Peyer's patch (tissue), 4 donors: ENCODE results near the gene ERVK3-1. TPM values are rescaled to one million over a fixed set of nuclear protein-coding genes. Genes with fewer than 3 reads are reported as not detected.

ENCODE experiments used
- DNase-seq, 3 donors: peaks; one replicate each; pipeline ENCODE4 v3.0.0-alpha.2; 2017 to 2019
- H3K27ac ChIP-seq, 4 donors: fragments of 200-600 bp; sonication (generic); one replicate each; pipeline ENCODE4 v1.5.1; 2016 to 2019
- H3K27me3 ChIP-seq, 2 donors: fragments of 200-600 bp; sonication (generic); one replicate each; pipeline ENCODE4 v1.5.1; 2019
- H3K36me3 ChIP-seq, 3 donors: fragments of 200-600 bp; sonication (generic); one replicate each; pipeline ENCODE4 v1.5.1; 2016 to 2019
- H3K4me1 ChIP-seq, 4 donors: fragments of 200-600 bp; sonication (generic); one replicate each; pipeline ENCODE4 v1.5.1; 2016 to 2019
- H3K4me3 ChIP-seq, 4 donors: fragments of 200-600 bp; sonication (generic); 1 replicate in 3 of 4; 2 replicates in 1 of 4; pipeline ENCODE4 v1.5.1; 2016 to 2019; ENCODE audit warnings: mild to moderate bottlenecking in 1 of 4
- H3K9me3 ChIP-seq, 4 donors: fragments of 200-600 bp; sonication (generic); one replicate each; pipeline ENCODE4 v1.5.1; 2016 to 2019; ENCODE audit warnings: mild to moderate bottlenecking in 1 of 4
- POLR2A ChIP-seq, 2 donors: fragments of 450-650 bp; IDR thresholded peaks; one replicate each; pipeline ENCODE4 v1.5.1; 2017; ENCODE audit warnings: antibody characterized with exemption in 2 of 2, mild to moderate bottlenecking in 2 of 2, moderate library complexity in 2 of 2
- total RNA-seq, 4 donors: library from RNA; depleted of rRNA; stranded (reverse); fragments of >200 nt; gene quantifications; one replicate each; pipeline ENCODE4 v1.1.0, GENCODE V29; 2016
- TF ChIP-seq, protein P1 (sequence below), 6 experiments: fragments of 450-650 bp in 4 of 6; fragments of 200-600 bp in 2 of 6; sonication (generic) in 1 of 6; IDR thresholded peaks; one replicate each; pipeline ENCODE4 v1.5.1; 2017 to 2019; ENCODE audit warnings: antibody characterized with exemption in 6 of 6, mild to moderate bottlenecking in 3 of 6, moderate library complexity in 1 of 6

Gene ERVK3-1
- total RNA-seq, 4 donors from 2014 or later: 41.3 to 54.2 (median 47.2) TPM

GRCh38 chr19:58354478-58355030 lies 49.4 kb downstream of the ERVK3-1 start:
- DNase-seq: no peak
- Histone ChIP-seq H3K4me1 (peaks cover 0 to 25% (median 13%) of the 10 kb centered on the region in 4 donors), H3K36me3 (no peaks in the 10 kb centered on the region), H3K27me3 (no peaks in the 10 kb centered on the region), H3K27ac (no peak overlapping the region), H3K4me3 (no peak overlapping the region), H3K9me3 (no peaks in the 10 kb centered on the region)
- no peak for TF ChIP-seq POLR2A (IDR thresholded peaks at IDR 0.05)
- TF ChIP-seq, protein P1, sequence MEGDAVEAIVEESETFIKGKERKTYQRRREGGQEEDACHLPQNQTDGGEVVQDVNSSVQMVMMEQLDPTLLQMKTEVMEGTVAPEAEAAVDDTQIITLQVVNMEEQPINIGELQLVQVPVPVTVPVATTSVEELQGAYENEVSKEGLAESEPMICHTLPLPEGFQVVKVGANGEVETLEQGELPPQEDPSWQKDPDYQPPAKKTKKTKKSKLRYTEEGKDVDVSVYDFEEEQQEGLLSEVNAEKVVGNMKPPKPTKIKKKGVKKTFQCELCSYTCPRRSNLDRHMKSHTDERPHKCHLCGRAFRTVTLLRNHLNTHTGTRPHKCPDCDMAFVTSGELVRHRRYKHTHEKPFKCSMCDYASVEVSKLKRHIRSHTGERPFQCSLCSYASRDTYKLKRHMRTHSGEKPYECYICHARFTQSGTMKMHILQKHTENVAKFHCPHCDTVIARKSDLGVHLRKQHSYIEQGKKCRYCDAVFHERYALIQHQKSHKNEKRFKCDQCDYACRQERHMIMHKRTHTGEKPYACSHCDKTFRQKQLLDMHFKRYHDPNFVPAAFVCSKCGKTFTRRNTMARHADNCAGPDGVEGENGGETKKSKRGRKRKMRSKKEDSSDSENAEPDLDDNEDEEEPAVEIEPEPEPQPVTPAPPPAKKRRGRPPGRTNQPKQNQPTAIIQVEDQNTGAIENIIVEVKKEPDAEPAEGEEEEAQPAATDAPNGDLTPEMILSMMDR (IDR thresholded peaks at IDR 0.05): no peak

GRCh38 chr19:58355215-58355796 lies 50.1 kb downstream of the ERVK3-1 start:
- no peaks in the 10 kb centered on the region for H3K27me3 ChIP-seq

DNA sequence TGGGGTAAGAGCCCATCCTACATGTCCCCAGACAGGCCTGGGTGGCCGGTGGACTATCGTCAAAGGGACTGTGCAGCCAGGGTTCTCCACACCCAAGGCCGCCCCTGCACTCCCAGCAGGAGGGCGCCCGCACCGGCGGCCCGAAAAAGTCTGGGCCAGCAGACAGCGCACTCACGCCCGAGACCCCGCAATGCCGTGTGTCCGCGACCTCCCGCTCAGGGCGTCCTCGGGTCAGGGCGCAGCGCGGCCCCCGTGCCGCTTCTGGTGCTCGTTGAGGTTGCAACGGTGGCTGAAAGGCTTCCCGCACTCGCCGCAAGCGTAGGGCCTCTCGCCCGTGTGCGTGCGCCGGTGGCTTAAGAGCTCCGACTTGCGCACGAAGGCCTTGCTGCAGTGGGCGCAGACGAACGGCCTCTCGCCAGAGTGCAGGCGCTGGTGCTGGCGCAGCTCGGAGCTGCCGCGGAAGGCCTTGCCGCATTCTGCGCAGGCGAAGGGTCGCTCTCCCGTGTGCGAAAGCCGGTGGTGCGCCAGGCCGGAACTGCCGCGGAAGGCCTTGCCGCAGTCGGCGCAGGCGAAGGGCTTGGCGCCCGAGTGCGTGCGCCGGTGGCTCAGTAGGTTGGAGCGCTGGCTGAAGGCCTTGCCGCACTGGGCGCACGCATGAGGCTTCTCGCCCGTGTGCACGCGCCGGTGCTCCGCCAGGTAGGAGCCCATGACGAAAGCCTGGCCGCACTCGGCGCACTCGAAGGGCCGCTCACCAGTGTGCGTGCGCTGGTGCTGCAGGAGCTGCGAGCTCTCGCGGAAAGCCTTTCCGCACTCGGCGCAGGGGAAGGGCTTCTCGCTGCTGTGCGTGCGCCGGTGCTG lies 51.0 kb downstream of the ERVK3-1 start:
- H3K27me3 ChIP-seq: no peaks in the 10 kb centered on the region
- H3K27ac ChIP-seq: no peak overlapping the region

More at GRCh38 chr19:58355215-58355796, 50.1 kb downstream of the ERVK3-1 start:
- DNase-seq: no peak
- TF ChIP-seq POLR2A (IDR thresholded peaks at IDR 0.05): no peak
- TF ChIP-seq, protein P1 (IDR thresholded peaks at IDR 0.05): no peak
- Histone ChIP-seq H3K4me3 (no peak overlapping the region), H3K27ac (no peak overlapping the region), H3K9me3 (no peaks in the 10 kb centered on the region), H3K36me3 (no peaks in the 10 kb centered on the region), H3K4me1 (peaks cover 0 to 20% (median 13%) of the 10 kb centered on the region in 4 donors)

GRCh38 chr19:58356766-58357480 lies 51.7 kb downstream of the ERVK3-1 start:
- no peaks in the 10 kb centered on the region for H3K27me3 ChIP-seq
- TF ChIP-seq, protein P1 (IDR thresholded peaks at IDR 0.05): no peak
- no peak for TF ChIP-seq POLR2A (IDR thresholded peaks at IDR 0.05)
- DNase-seq: no peak

More for the DNA sequence above, 51.0 kb downstream of the ERVK3-1 start:
- no peak for TF ChIP-seq POLR2A (IDR thresholded peaks at IDR 0.05)
- TF ChIP-seq, protein P1 (IDR thresholded peaks at IDR 0.05): no peak
- Histone ChIP-seq H3K36me3 (no peaks in the 10 kb centered on the region), H3K4me3 (peak overlapping the region; percentile 19 to 40 (median 36)), H3K9me3 (no peaks in the 10 kb centered on the region), H3K4me1 (peaks cover 0 to 18% (median 11%) of the 10 kb centered on the region in 4 donors)
- no peak for DNase-seq

GRCh38 chr19:58357481-58358145 lies 52.4 kb downstream of the ERVK3-1 start:
- H3K27me3 ChIP-seq: no peaks in the 10 kb centered on the region
- no peak overlapping the region for H3K27ac ChIP-seq
- peaks cover 0 to 20% (median 13%) of the 10 kb centered on the region in 4 donors for H3K4me1 ChIP-seq
- H3K36me3 ChIP-seq: no peaks in the 10 kb centered on the region
- no peak for DNase-seq
- TF ChIP-seq, protein P1 (IDR thresholded peaks at IDR 0.05): no peak
- TF ChIP-seq POLR2A (IDR thresholded peaks at IDR 0.05): no peak
- H3K4me3 ChIP-seq: no peak overlapping the region
- H3K9me3 ChIP-seq: no peaks in the 10 kb centered on the region

More at GRCh38 chr19:58356766-58357480, 51.7 kb downstream of the ERVK3-1 start:
- Histone ChIP-seq H3K4me1 (peaks cover 0 to 20% (median 13%) of the 10 kb centered on the region in 4 donors), H3K27ac (no peak overlapping the region), H3K4me3 (peak overlapping the region; percentile 19 to 40 (median 36)), H3K36me3 (no peaks in the 10 kb centered on the region), H3K9me3 (no peaks in the 10 kb centered on the region)
